D341Med (cell line): ENCODE data around the gene IL21.
A peak's percentile ranks its signal among the peaks of the same experiment; 100 is the strongest.
"Not testable (repeated sequence)": the region's sequence is repeated elsewhere in the genome, so short reads cannot be mapped to it uniquely, and the experiment has no call there.

Source experiments
- DNase-seq: peaks from one replicate; pipeline ENCODE4 v3.0.0; 2012; ENCODE audit warnings: low spot score

IL21 gene

GRCh38 chr4:122621016-122621507, at the start of gene IL21:
Gene IL21, minus strand, starts transcription at chr4:122621066. Its CDS starts 55 bp downstream, at chr4:122621011.
- no peak for DNase-seq

- DNase-seq, result no peak
These were observed 49.3 kb upstream of the IL21 start for GRCh38 chr4:122669911-122670738.

- DNase-seq, result no peak
These were observed 47.4 kb upstream of the IL21 start for GRCh38 chr4:122668241-122668640.

GRCh38 chr4:122666527-122667245, 45.8 kb upstream of the IL21 start:
- no peak for DNase-seq

GRCh38 chr4:122665161-122665929, 44.5 kb upstream of the IL21 start:
- no peak for DNase-seq

- no peak for DNase-seq
These were observed 43.1 kb upstream of the IL21 start for GRCh38 chr4:122663814-122664610.

GRCh38 chr4:122663291-122663690, 42.4 kb upstream of the IL21 start:
- DNase-seq, result no peak

- DNase-seq, result no peak
These were observed 41.8 kb upstream of the IL21 start for GRCh38 chr4:122662701-122663100.

- no peak for DNase-seq
These were observed 40.6 kb upstream of the IL21 start for GRCh38 chr4:122661176-122662160.

GRCh38 chr4:122658818-122659295, 38.0 kb upstream of the IL21 start:
- no peak for DNase-seq

- DNase-seq, result no peak
These were observed 37.5 kb upstream of the IL21 start for GRCh38 chr4:122658377-122658776.

GRCh38 chr4:122657553-122657952, 36.7 kb upstream of the IL21 start:
- no peak for DNase-seq

GRCh38 chr4:122656583-122656982, 35.7 kb upstream of the IL21 start:
- not testable (repeated sequence) for DNase-seq

- DNase-seq, result peak; percentile 41
These were observed 31.5 kb upstream of the IL21 start for GRCh38 chr4:122652379-122652778.

- no peak for DNase-seq
These were observed 29.3 kb upstream of the IL21 start for GRCh38 chr4:122650148-122650547.

- DNase-seq, result no peak
These were observed 26.8 kb upstream of the IL21 start for GRCh38 chr4:122647656-122648055.

- DNase-seq, result no peak
These were observed 22.4 kb upstream of the IL21 start for GRCh38 chr4:122643257-122643656.

GRCh38 chr4:122639181-122639580, 18.3 kb upstream of the IL21 start:
- no peak for DNase-seq

- no peak for DNase-seq
These were observed 15.8 kb upstream of the IL21 start for GRCh38 chr4:122636697-122637096.

GRCh38 chr4:122635205-122635604, 14.3 kb upstream of the IL21 start:
- DNase-seq, result no peak
